Transverse colon (tissue), 4 donors: ENCODE data around the gene WASL. TPM values are rescaled to one million over a fixed set of nuclear protein-coding genes. Genes with fewer than 3 reads are reported as not detected.
"Not testable (repeated sequence)": the region's sequence is repeated elsewhere in the genome, so short reads cannot be mapped to it uniquely, and the experiment has no call there.

Source experiments
- DNase-seq: peaks from one replicate; pipeline ENCODE4 v3.0.0-alpha.2; 2019
- H3K27ac ChIP-seq, 4 donors: fragments of 200-600 bp; sonication (generic); 2 replicates each; pipeline ENCODE4 v1.5.1; 2016 to 2018; ENCODE audit warnings: inconsistent platforms in 4 of 4
- H3K27me3 ChIP-seq: fragments of 200-600 bp; sonication (generic); 2 replicates; pipeline ENCODE4 v1.5.1; 2017; ENCODE audit warnings: inconsistent platforms
- H3K36me3 ChIP-seq, 4 donors: fragments of 200-600 bp; sonication (generic); 2 replicates each; pipeline ENCODE4 v1.5.1; 2017 to 2019; ENCODE audit warnings: inconsistent platforms in 4 of 4
- H3K4me1 ChIP-seq, 4 donors: fragments of 200-600 bp; sonication (generic); 2 replicates each; pipeline ENCODE4 v1.5.1; 2017 to 2020; ENCODE audit warnings: inconsistent platforms in 4 of 4
- H3K4me3 ChIP-seq, 4 donors: fragments of 200-600 bp; sonication (generic); 1 replicate in 1 of 4; 2 replicates in 3 of 4; pipeline versions ENCODE4 v1.5.1 to v1.6.1; 2017 to 2019; ENCODE audit warnings: inconsistent platforms in 4 of 4
- H3K9me3 ChIP-seq, 2 donors: fragments of 200-600 bp; sonication (generic); 2 replicates each; pipeline ENCODE4 v1.5.1; 2017 to 2019; ENCODE audit warnings: inconsistent platforms in 2 of 2
- EP300 ChIP-seq: sonication (generic); formaldehyde crosslinking; IDR thresholded peaks from one replicate; pipeline ENCODE4 v1.6.1; 2017; ENCODE audit warnings: antibody characterized with exemption, low read depth
- POLR2A ChIP-seq: fragments of 450-650 bp; IDR thresholded peaks from one replicate; pipeline ENCODE4 v1.6.1; 2016; ENCODE audit warnings: antibody characterized with exemption, mild to moderate bottlenecking, moderate library complexity
- POLR2AphosphoS5 ChIP-seq, 3 donors: sonication (generic); formaldehyde crosslinking; IDR thresholded peaks; one replicate each; pipeline ENCODE4 v1.6.1; 2016; ENCODE audit warnings: antibody characterized with exemption in 3 of 3
- WGBS, 2 donors: methylation state at CpG; one replicate each; pipeline ENCODE4 v1.1.5; 2018; ENCODE audit warnings: low coverage in 1 of 2; 5-methylcytosine and 5-hydroxymethylcytosine counted together
- in situ Hi-C, 4 donors: fragments of 200-750 bp; cut with MboI; loops; one replicate each; pipeline versions ENCODE4 v1.15.0 to v1.15.1; 2017; ENCODE audit warnings: low sequenced_read_pairs in 3 of 4, low pct_ligation_motif_present in 1 of 4, low pct_unique_long_range_greater_than_20kb in 1 of 4
- intact Hi-C: fragments of 100-400 bp; cut with DNase I; formaldehyde crosslinking; loops from one replicate; pipeline ENCODE4 v1.15.1; 2023; ENCODE audit warnings: low total_unique reads
- total RNA-seq, 4 donors: library from RNA; depleted of rRNA; stranded (reverse); fragments of >200 nt; gene quantifications; one replicate each; pipeline ENCODE4 v1.1.0, GENCODE V29; 2016
- TF ChIP-seq, protein P1 (sequence below), 5 experiments: fragments of 200-600 bp in 3 of 5; fragments of 450-650 bp in 2 of 5; sonication (generic) in 3 of 5; IDR thresholded peaks; 1 replicate in 2 of 5; 2 replicates in 3 of 5; pipeline ENCODE4 v1.5.1; 2016 to 2017; ENCODE audit warnings: antibody characterized with exemption in 5 of 5, inconsistent platforms in 3 of 5, mild to moderate bottlenecking in 2 of 5, moderate library complexity in 1 of 5

Gene WASL
- total RNA-seq, 4 donors from 2014 or later = 30.1 to 97.8 (median 65.7) TPM

DNA sequence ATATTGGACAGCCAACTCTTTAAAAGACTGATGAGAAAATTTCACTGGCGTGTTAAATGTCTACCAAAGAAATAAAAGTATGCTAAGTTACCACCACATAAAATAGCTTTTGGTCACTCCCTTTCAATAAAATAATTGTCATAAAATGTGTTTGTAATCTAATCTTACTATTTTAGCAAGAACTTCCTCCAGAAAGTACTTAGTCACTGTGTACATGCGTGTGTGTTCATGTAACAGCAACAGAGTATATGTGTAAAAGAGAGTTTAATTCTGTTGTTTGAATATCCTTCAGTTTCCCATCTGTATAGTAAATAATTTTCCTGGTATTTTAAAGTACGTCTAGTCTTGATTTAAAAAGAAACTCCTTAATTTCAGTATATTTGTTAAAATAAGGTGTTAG lies 35.0 kb upstream of the WASL start:
- no peak for DNase-seq
- Histone ChIP-seq H3K36me3 (no peaks in the 10 kb centered on the region), H3K27me3 (no peaks in the 10 kb centered on the region), H3K9me3 (no peaks in the 10 kb centered on the region), H3K4me3 (no peak overlapping the region), H3K27ac (peak overlapping the region; percentile 66 to 72 (median 70)), H3K4me1 (peaks cover 0 to 36% (median 20%) of the 10 kb centered on the region in 4 donors)
- in situ Hi-C loops (loop anchor here in 1 of 4 donors (25.0 kb wide), 1 partner anchor 97 kb away; no protein-coding TSS in a partner anchor), intact Hi-C loops (no loop called here)
- TF ChIP-seq POLR2A (no peak), EP300 (no peak), POLR2AphosphoS5 (IDR thresholded peaks at IDR 0.05) (peak in 1 of 3 donors; percentile 50)
- TF ChIP-seq, protein P1, sequence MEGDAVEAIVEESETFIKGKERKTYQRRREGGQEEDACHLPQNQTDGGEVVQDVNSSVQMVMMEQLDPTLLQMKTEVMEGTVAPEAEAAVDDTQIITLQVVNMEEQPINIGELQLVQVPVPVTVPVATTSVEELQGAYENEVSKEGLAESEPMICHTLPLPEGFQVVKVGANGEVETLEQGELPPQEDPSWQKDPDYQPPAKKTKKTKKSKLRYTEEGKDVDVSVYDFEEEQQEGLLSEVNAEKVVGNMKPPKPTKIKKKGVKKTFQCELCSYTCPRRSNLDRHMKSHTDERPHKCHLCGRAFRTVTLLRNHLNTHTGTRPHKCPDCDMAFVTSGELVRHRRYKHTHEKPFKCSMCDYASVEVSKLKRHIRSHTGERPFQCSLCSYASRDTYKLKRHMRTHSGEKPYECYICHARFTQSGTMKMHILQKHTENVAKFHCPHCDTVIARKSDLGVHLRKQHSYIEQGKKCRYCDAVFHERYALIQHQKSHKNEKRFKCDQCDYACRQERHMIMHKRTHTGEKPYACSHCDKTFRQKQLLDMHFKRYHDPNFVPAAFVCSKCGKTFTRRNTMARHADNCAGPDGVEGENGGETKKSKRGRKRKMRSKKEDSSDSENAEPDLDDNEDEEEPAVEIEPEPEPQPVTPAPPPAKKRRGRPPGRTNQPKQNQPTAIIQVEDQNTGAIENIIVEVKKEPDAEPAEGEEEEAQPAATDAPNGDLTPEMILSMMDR (IDR thresholded peaks at IDR 0.05) = no peak
- 45 to 50% methylated on average over 3 of the region's 3 CpGs for WGBS, 2 donors

DNA sequence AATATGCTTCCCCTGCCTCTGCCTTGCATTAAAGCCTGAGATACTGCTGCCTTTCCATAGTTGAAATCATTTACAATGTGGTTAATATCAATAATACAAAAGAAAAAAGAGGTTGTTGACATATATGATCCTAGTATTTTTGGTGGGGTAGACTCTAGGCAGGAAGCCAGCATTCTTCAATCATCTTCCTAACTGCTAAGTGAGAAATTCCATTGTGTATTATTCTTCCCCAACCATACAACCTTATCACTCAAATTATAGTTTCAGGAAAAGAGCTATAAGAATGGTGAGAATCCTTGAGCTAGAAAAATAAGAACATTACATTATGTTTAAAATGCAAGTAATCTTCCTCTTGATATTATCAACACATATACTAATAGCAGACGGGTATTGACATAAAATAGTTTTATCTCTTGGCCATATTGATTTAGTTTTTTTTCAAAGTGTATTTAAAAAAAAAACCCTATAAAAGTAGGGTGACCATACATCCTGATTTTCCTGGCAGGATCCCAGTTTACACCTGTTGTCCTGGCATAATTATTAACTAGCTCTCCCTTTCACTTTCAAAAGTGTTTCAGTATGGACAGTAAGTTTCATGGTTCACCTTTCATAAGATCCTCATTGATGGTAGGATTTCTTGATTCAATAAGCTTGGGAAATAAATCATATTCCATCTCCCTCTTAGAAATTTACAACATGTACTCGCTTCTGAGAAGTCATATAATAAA lies 33.4 kb upstream of the WASL start:
- TF ChIP-seq POLR2A (no peak), EP300 (no peak), POLR2AphosphoS5 (IDR thresholded peaks at IDR 0.05) (peak in 1 of 3 donors; percentile 8)
- TF ChIP-seq, protein P1 (IDR thresholded peaks at IDR 0.05) = no peak
- in situ Hi-C loops = loop anchor here in 1 of 4 donors (25.0 kb wide), 1 partner anchor 95 kb away; no protein-coding TSS in a partner anchor
- 35 to 51% methylated on average over 2 of the region's 2 CpGs for WGBS, 2 donors
- Histone ChIP-seq H3K36me3 (no peaks in the 10 kb centered on the region), H3K27ac (peak overlapping the region; percentile 66 to 72 (median 70)), H3K4me1 (peaks cover 0 to 32% (median 19%) of the 10 kb centered on the region in 4 donors), H3K27me3 (no peaks in the 10 kb centered on the region), H3K4me3 (no peak overlapping the region), H3K9me3 (no peaks in the 10 kb centered on the region)
- intact Hi-C loops = no loop called here
- no peak for DNase-seq

DNA sequence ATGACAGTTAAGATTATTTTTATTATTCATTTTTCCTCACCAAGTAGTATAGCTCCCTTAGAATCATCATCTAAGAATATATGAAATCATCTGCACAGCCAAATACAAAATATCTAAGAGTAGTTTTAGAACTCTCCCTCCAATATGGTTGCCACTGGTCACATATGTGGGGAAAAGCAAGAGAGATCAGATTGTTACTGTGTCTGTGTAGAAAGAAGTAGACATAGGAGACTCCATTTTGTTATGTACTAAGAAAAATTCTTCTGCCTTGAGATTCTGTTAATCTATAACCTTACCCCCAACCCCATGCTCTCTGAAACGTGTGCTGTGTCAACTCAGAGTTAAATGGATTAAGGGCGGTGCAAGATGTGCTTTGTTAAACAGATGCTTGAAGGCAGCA lies 31.7 kb upstream of the WASL start:
- intact Hi-C loops, H3K27me3 ChIP-seq, H3K36me3 ChIP-seq, H3K4me3 ChIP-seq, H3K9me3 ChIP-seq, DNase-seq, H3K27ac ChIP-seq: not testable (repeated sequence)
- in situ Hi-C loops = loop anchor here in 1 of 4 donors (25.0 kb wide), 1 partner anchor 93 kb away; no protein-coding TSS in a partner anchor
- H3K4me1 ChIP-seq = peaks cover 0 to 28% (median 19%) of the 10 kb centered on the region in 4 donors
- WGBS, 2 donors = no CpG with 5 or more reads among the region's 2 CpGs

DNA sequence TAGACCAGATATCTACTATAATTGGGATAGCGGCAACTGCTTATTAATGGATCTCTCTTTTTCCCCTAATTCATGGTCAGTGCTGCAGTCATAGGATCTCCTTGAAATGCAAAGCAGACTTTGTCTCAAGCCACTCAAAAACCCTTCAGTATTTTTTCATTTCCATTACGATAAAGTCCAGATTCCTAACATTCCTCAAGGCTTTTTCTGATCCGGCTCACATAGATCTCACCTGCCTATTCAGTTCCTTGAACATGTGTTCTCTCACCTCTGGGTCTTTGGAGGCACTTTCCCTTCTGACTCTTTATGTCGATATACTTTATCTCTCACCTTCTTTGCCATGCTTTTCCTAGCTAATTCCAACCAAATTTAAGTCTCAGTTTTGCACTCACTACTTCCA lies 25.7 kb upstream of the WASL start:
- H3K9me3 ChIP-seq = no peaks in the 10 kb centered on the region
- intact Hi-C loops = no loop called here
- H3K27ac ChIP-seq = no peak overlapping the region
- H3K27me3 ChIP-seq = no peaks in the 10 kb centered on the region
- H3K36me3 ChIP-seq = no peaks in the 10 kb centered on the region
- no peak for DNase-seq
- in situ Hi-C loops = no loop called here
- H3K4me1 ChIP-seq = no peaks in the 10 kb centered on the region
- WGBS, 2 donors = 95% methylated on average over 4 of the region's 4 CpGs
- H3K4me3 ChIP-seq = no peak overlapping the region
- TF ChIP-seq, protein P1 (IDR thresholded peaks at IDR 0.05) = no peak
- TF ChIP-seq POLR2AphosphoS5 (IDR thresholded peaks at IDR 0.05) (no peak), EP300 (no peak), POLR2A (no peak)
